Measurements from ENCODE around the gene SF3A1.

SF3A1 gene

DNA sequence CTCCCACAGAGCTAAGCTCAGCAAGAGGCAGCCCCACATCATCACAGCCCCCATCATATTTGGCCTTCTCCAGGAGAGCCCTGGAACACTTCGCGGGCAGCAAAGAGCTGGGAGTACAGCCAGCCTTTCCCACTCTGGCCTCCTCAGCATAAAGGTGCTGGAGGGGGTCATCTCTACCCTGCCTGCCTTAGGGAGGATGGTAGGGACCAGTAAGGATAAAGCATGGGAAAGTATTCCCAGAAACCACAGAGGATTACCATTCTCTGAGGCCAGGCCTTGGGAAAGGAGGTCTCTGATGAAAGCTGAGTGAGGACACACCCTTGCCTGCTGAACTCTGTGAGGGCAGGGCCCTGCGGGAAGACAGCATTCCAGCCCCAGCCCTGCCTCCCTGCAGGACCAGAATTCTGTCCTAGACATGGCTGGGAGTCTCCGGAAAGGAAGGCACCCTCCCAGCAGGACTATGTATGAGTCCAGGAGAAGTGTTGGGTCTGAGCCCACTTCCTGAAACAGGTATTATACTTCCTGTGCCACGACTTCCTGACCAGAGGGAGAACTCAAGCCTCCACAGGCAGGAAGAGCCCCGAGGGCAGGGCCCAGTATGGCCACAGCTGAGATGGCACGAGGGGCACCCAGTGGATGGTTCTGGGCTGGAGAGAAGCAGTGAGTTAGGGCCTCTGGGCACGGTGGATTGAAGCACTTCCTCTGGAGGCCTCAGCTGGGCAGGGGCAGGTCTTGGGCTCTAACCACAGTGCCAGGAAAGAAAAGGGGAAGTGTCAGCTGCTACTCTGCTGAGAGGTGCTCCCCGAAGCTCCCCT lies 54.5 kb downstream of the SF3A1 start:
- no peak for TF ChIP-seq ZNF274 (IDR thresholded peaks at IDR 0.05; ENCODE audit: low read depth, low read length)
- H3K4me3 ChIP-seq (ENCODE audit: low read length), result no peak overlapping the region

- H3K4me3 ChIP-seq (ENCODE audit: low read length), result no peak overlapping the region
- TF ChIP-seq ZNF274 (IDR thresholded peaks at IDR 0.05; ENCODE audit: low read depth, low read length), result no peak
Observed at GRCh38 chr22:30299322-30299721, 57.4 kb downstream of the SF3A1 start.

DNA sequence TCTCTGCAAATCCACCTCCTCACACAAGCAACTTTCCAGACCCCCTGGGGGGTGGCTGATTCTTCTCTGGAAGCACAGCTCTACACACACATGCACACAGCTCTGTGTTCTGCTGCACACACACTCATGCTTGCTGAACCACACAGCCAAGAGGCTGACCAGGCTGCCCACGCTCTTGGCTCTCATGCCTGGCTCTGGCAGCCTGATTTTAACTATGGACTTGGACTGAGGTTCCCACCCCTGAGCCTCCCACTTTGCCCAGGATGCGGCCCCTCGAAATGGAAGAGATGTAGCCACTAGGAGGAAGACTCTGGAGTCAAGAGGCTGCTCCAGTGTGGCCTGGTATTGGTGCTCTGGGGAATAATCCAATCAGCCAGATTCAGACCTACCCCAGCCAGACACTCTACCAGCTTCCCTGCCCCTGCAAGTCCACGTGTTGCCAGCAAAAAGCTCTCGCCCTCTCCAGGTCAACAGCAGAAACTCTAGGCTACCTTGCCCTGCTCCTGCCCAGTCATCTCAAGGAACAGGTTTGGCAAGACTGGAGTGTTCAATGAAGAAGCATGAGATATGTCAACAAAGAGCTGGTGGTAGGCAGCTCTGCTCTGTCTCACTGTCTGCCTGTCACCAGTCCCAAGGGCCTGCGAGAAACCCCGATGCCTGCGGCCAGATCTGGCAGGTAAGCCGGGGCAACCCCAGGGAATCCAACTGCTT lies 58.5 kb downstream of the SF3A1 start:
- no peak for TF ChIP-seq ZNF274 (IDR thresholded peaks at IDR 0.05; ENCODE audit: low read depth, low read length)
- no peak overlapping the region for H3K4me3 ChIP-seq (ENCODE audit: low read length)

GRCh38 chr22:30297276-30297990 lies 59.3 kb downstream of the SF3A1 start:
- TF ChIP-seq ZNF274 (IDR thresholded peaks at IDR 0.05; ENCODE audit: low read depth, low read length), result no peak
- no peak overlapping the region for H3K4me3 ChIP-seq (ENCODE audit: low read length)

- H3K4me3 ChIP-seq (ENCODE audit: low read length), result no peak overlapping the region
- no peak for TF ChIP-seq ZNF274 (IDR thresholded peaks at IDR 0.05; ENCODE audit: low read depth, low read length)
Observed at GRCh38 chr22:30296833-30297232, 59.9 kb downstream of the SF3A1 start.

GRCh38 chr22:30296324-30296723 lies 60.4 kb downstream of the SF3A1 start:
- H3K4me3 ChIP-seq (ENCODE audit: low read length), result no peak overlapping the region
- no peak for TF ChIP-seq ZNF274 (IDR thresholded peaks at IDR 0.05; ENCODE audit: low read depth, low read length)

DNA sequence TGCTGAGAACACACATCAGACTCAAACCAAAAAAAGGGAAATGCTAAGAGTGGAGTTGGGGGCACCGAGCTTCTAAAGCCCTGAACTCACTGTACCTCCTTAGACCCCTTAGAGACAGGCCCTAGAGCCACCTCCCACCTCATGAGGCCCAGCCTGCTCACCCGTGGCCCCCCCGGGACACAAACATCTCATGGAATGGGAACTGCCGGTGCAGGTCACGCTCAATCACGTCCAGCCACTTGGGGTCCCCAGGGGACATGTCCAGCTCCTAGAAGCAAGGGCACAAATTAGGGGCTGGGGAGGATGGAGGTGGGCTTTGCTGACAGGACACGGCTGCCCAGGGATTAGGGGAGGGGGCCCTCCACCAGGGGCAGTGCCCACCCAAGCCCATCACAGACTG lies 61.1 kb downstream of the SF3A1 start:
- no peak overlapping the region for H3K4me3 ChIP-seq (ENCODE audit: low read length)
- no peak for TF ChIP-seq ZNF274 (IDR thresholded peaks at IDR 0.05; ENCODE audit: low read depth, low read length)

GRCh38 chr22:30294830-30295229 lies 61.9 kb downstream of the SF3A1 start:
- no peak for TF ChIP-seq ZNF274 (IDR thresholded peaks at IDR 0.05; ENCODE audit: low read depth, low read length)
- H3K4me3 ChIP-seq (ENCODE audit: low read length), result no peak overlapping the region

- H3K4me3 ChIP-seq (ENCODE audit: low read length), result no peak overlapping the region
- no peak for TF ChIP-seq ZNF274 (IDR thresholded peaks at IDR 0.05; ENCODE audit: low read depth, low read length)
Observed at GRCh38 chr22:30294066-30294465, 62.6 kb downstream of the SF3A1 start.

DNA sequence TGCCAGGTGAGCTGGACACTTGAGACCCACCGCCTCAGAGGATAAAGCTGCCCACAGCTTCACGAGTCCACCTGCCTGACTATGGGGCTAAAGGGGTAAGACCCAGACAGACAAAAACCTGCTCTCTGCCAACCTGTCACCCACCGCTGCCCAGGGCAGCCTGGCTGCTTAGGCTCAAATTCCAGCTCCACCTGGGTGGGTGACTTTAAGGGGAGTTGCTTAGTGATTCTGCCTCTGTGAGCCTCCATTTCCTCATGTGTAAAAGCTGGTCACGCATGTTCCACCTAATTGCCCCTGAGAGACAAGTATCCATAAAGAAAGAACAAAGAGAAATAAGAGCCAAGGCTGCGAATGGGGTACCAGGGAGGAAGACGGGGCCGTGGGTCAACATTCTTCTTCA lies 63.7 kb downstream of the SF3A1 start:
- TF ChIP-seq ZNF274 (IDR thresholded peaks at IDR 0.05; ENCODE audit: low read depth, low read length), result no peak
- H3K4me3 ChIP-seq (ENCODE audit: low read length), result no peak overlapping the region

DNA sequence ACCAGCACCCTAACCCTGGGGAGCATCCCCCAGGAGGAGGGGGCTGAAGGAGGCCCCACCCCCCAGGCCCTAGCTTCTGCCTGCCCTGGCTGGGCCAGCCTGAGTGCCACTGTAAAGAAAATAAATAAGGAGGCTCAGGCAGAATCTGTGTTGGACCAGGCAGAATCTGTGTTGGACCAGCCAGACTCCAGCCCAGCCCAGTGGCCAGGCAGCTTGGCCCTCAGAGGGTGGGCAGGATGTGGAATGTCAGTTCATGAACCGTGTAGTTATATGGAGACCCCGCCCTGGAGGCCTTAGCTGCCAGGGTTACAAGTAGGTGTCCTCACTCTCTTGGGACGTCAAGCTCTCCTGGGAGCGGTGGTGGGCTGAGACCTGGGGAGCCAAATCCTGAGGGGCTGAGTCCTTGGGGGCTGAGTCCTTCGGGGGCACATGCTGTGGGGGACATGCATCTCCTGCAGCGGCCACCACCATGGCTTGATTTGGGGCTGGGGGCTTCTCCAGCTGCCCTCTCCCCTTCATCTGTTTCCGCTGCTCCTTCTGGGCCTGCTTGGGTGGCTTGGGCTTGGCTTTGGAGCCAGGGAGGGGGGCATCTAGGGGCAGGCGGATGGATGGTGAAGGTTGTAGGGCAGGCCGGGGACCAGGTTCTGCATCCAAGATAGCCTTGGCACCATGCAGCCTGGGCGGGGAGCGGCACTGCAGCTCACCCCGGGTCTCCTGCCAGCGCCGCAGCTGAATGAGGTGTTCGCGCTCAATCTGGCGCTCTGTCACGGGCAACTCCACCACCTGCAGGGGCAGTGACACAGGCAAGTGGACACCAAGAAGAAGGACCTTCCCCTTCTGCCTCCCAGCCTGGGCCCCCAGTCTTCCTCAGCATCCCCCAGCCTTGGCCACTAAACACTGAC lies 64.4 kb downstream of the SF3A1 start:
- H3K4me3 ChIP-seq (ENCODE audit: low read length), result no peak overlapping the region
- no peak for TF ChIP-seq ZNF274 (IDR thresholded peaks at IDR 0.05; ENCODE audit: low read depth, low read length)

GRCh38 chr22:30291058-30291892 lies 65.4 kb downstream of the SF3A1 start:
- no peak overlapping the region for H3K4me3 ChIP-seq (ENCODE audit: low read length)

More at GRCh38 chr22:30291058-30291892, 65.4 kb downstream of the SF3A1 start:
- no peak for TF ChIP-seq ZNF274 (IDR thresholded peaks at IDR 0.05; ENCODE audit: low read depth, low read length)

Measured in GM08714 (cell line).